GM10248 (cell line): Measurements from ENCODE around the gene SLAMF1.

Source experiments
- CTCF ChIA-PET: fragments of 300-600 bp; sonication (Branson Sonifier 250); formaldehyde crosslinking; extraction: SDS; loops from one replicate; lab custom pipeline; 2021; ENCODE audit warnings: antibody characterized with exemption; lab: Yijun Ruan, JAX
- POLR2A ChIA-PET: fragments of 350-650 bp; sonication (Branson Sonifier 250); formaldehyde crosslinking; extraction: SDS; loops from one replicate; lab custom pipeline; 2020; ENCODE audit warnings: antibody characterized with exemption; lab: Yijun Ruan, JAX
- DNase-seq: peaks from one replicate; pipeline ENCODE4 v3.0.0; 2012; ENCODE audit errors: extremely low spot score
- CTCF ChIP-seq: IDR thresholded peaks from 2 replicates; pipeline ENCODE4 v1.5.1; 2012; ENCODE audit warnings: mild to moderate bottlenecking, low read depth; ENCODE audit errors: extremely low read depth, missing control alignments, control extremely low read depth

The SLAMF1 gene

GRCh38 chr1:160644399-160644798 lies 2.4 kb downstream of the SLAMF1 start:
- CTCF ChIA-PET, result interaction anchor here (1.3 to 1.5 kb wide), 3 partner anchors 26 to 124 kb away, joined by 3 to 9 read pairs (median 7); no protein-coding TSS in a partner anchor
- POLR2A ChIA-PET, result interaction anchor here (0.5 kb wide), 1 partner anchor 124 kb away, joined by 3 read pairs; no protein-coding TSS in a partner anchor
- DNase-seq, result no peak
- no peak for TF ChIP-seq CTCF

- CTCF ChIA-PET, result interaction anchor here (0.9 to 1.9 kb wide), 5 partner anchors 18 to 134 kb away, joined by 3 to 9 read pairs (median 4); no protein-coding TSS in a partner anchor
- no peak for TF ChIP-seq CTCF
- DNase-seq, result no peak
- POLR2A ChIA-PET, result no interaction called here
Measured at GRCh38 chr1:160643138-160643537, 3.7 kb downstream of the SLAMF1 start.

- CTCF ChIA-PET, result interaction anchor here (0.9 to 1.9 kb wide), 6 partner anchors 10 to 135 kb away, joined by 3 to 5 read pairs (median 4); no protein-coding TSS in a partner anchor
Measured at GRCh38 chr1:160642281-160642644, 4.6 kb downstream of the SLAMF1 start.

GRCh38 chr1:160641323-160642280 lies 5.2 kb downstream of the SLAMF1 start:
- DNase-seq, result no peak
- TF ChIP-seq CTCF, result no peak
- POLR2A ChIA-PET, result interaction anchor here (0.6 to 1.0 kb wide), 2 partner anchors 34 to 429 kb away, joined by 3 read pairs; no protein-coding TSS in a partner anchor
- CTCF ChIA-PET, result interaction anchor here (0.9 to 1.9 kb wide), 10 partner anchors 10 to 30 kb away, joined by 3 to 10 read pairs (median 4); no protein-coding TSS in a partner anchor

More at GRCh38 chr1:160642281-160642644, 4.6 kb downstream of the SLAMF1 start:
- DNase-seq, result no peak
- TF ChIP-seq CTCF, result no peak
- POLR2A ChIA-PET, result interaction anchor here (1.0 kb wide), 1 partner anchor 33 kb away, joined by 3 read pairs; no protein-coding TSS in a partner anchor

GRCh38 chr1:160640359-160641123 lies 6.3 kb downstream of the SLAMF1 start:
- TF ChIP-seq CTCF, result no peak
- POLR2A ChIA-PET, result interaction anchor here (0.6 to 1.0 kb wide), 4 partner anchors 11 to 428 kb away, joined by 3 to 8 read pairs (median 6); no protein-coding TSS in a partner anchor
- DNase-seq, result no peak
- CTCF ChIA-PET, result interaction anchor here (0.6 to 2.0 kb wide), 12 partner anchors 9 to 141 kb away, joined by 3 to 10 read pairs (median 4); no protein-coding TSS in a partner anchor
